Measurements from ENCODE around the gene ATP1A1.

The ATP1A1 gene

GRCh38 chr1:116446686-116447085, 73.6 kb downstream of the ATP1A1 start:
- DNase-seq: no peak

- DNase-seq: peak; percentile 32
These were observed 75.8 kb downstream of the ATP1A1 start for GRCh38 chr1:116448785-116449385.

- no peak for DNase-seq
These were observed 76.5 kb downstream of the ATP1A1 start for GRCh38 chr1:116449578-116449977.

- DNase-seq: no peak
These were observed 78.7 kb downstream of the ATP1A1 start for GRCh38 chr1:116451702-116452101.

- no peak for DNase-seq
These were observed 80.4 kb downstream of the ATP1A1 start for GRCh38 chr1:116453481-116453880.

DNA sequence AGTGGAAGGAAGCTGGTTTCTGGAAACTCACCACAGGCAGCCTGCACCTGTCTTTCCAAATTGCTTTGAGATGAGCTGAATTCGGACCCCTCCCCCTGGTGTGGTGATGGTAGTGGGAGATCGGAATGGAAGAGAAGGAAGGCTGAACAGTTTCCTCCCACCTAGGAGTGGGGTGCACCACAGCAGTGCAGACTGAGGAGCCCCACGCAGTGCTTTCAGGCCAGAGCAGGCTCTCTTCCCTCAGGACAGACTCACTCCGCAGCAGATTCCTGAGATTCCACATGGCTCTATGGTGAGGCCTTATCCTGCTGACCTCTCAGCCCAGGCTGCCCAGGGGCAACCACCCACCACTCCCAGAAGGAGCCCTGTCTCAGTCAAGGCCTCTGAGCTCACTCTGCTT, 80.9 kb downstream of the ATP1A1 start:
- no peak for DNase-seq

All from NCI-H146 (cell line).